K562 (cell line): ENCODE measurements around the gene ZNF772. TPM values are rescaled to one million over a fixed set of nuclear protein-coding genes. Genes with fewer than 3 reads are reported as not detected.

Source experiments
- ATF1 ChIP-seq, 2 experiments: fragments of 450-650 bp in 1 of 2; IDR thresholded peaks; 2 replicates each; pipeline ENCODE4 v1.6.1; 2016; ENCODE audit warnings: missing compliant biosample characterization in 1 of 2, missing genetic modification characterization in 1 of 2
- CREB1 ChIP-seq, 2 experiments: sonication (generic) in 1 of 2; formaldehyde crosslinking in 1 of 2; IDR thresholded peaks; 2 replicates each; pipeline versions ENCODE4 v1.6.1 to v1.8.0; 2012 to 2022; ENCODE audit warnings: inconsistent platforms in 1 of 2, mild to moderate bottlenecking in 1 of 2, missing genetic modification reagents in 1 of 2, moderate library complexity in 1 of 2
- EHMT2 ChIP-seq: fragments of 450-650 bp; IDR thresholded peaks from 2 replicates; pipeline ENCODE4 v1.6.1; 2018; ENCODE audit warnings: antibody characterized with exemption
- FOS ChIP-seq: IDR thresholded peaks from 3 replicates; pipeline ENCODE4 v1.6.1; 2011; ENCODE audit not compliant: insufficient read length; ENCODE audit errors: extremely low read depth
- HCFC1 ChIP-seq: IDR thresholded peaks from 2 replicates; pipeline ENCODE4 v1.6.1; 2012; ENCODE audit warnings: low read depth, low read length, improper control_type of control experiment
- PHF20 ChIP-seq: fragments of 450-650 bp; IDR thresholded peaks from 2 replicates; pipeline ENCODE4 v1.6.1; 2018; ENCODE audit not compliant: partially characterized antibody
- PHF8 ChIP-seq: fragments of 200-600 bp; sonication (generic); IDR thresholded peaks from 2 replicates; pipeline ENCODE4 v1.6.1; 2012; ENCODE audit warnings: mixed run types, mild to moderate bottlenecking, inconsistent platforms, low read length, moderate library complexity, borderline replicate concordance
- PKNOX1 ChIP-seq: fragments of 450-650 bp; IDR thresholded peaks from 2 replicates; pipeline ENCODE4 v1.6.1; 2016
- RBFOX2 ChIP-seq: fragments of 200-400 bp; formaldehyde crosslinking; IDR thresholded peaks from 2 replicates; pipeline ENCODE4 v1.6.1; 2017; ENCODE audit warnings: low read depth, mild to moderate bottlenecking, low read length, moderate library complexity
- RERE ChIP-seq: sonication (generic); formaldehyde crosslinking; IDR thresholded peaks from 2 replicates; pipeline ENCODE4 v1.8.0; 2023; ENCODE audit warnings: missing genetic modification reagents, mild to moderate bottlenecking, borderline replicate concordance
- SPI1 ChIP-seq: IDR thresholded peaks from 2 replicates; pipeline ENCODE4 v1.6.1; 2011; ENCODE audit warnings: low read depth, low read length, control low read depth, borderline replicate concordance
- TFAP4 ChIP-seq: sonication (generic); formaldehyde crosslinking; IDR thresholded peaks from 2 replicates; pipeline ENCODE4 v1.8.0; 2022; ENCODE audit warnings: missing genetic modification reagents, mild to moderate bottlenecking, moderate library complexity, borderline replicate concordance
- THAP12 ChIP-seq: fragments of 250-450 bp; sonication (Bioruptor Pico); IDR thresholded peaks from 2 replicates; pipeline ENCODE4 v1.9.0; 2021; ENCODE audit warnings: mild to moderate bottlenecking, inconsistent platforms
- ZNF143 ChIP-seq: sonication (generic); formaldehyde crosslinking; IDR thresholded peaks from 2 replicates; pipeline ENCODE4 v1.9.0; 2022; ENCODE audit warnings: mild to moderate bottlenecking, missing genetic modification reagents
- ZNF175 ChIP-seq: fragments of 200-800 bp; sonication (Bioruptor generic); IDR thresholded peaks from 2 replicates; pipeline ENCODE4 v1.6.1; 2016; ENCODE audit warnings: low read depth, mild to moderate bottlenecking, missing genetic modification characterization, missing compliant biosample characterization
- ZSCAN29 ChIP-seq: fragments of 450-650 bp; IDR thresholded peaks from 2 replicates; pipeline ENCODE4 v1.6.1; 2017
- polyA plus RNA-seq, 8 experiments: library from polyadenylated mRNA; depleted of rRNA in 4 of 8; stranded (reverse) in 5 of 8; unstranded in 3 of 8; fragments of >200 nt; fragmentation: Nextera tagmentation in 2 of 8; fragmentation: Illumina TruSeq in 1 of 8; extraction: Ambion mirVana in 2 of 8; extraction: Trizol in 1 of 8; gene quantifications; 2 replicates each; pipeline versions ENCODE4 v1.2.1 to v1.2.3, GENCODE V29; 2011 to 2014; ENCODE audit warnings: inconsistent platforms in 1 of 8, missing spikeins in 1 of 8
- total RNA-seq, 7 experiments: library from RNA; depleted of rRNA in 6 of 7; stranded (reverse); fragments of >200 nt in 6 of 7; fragmentation: Illumina TruSeq in 2 of 7; extraction: Trizol in 2 of 7; gene quantifications; 2 replicates each; pipeline versions ENCODE4 v1.2.1 to v1.2.3, GENCODE V29; 2011 to 2021; ENCODE audit warnings: low replicate concordance in 1 of 7

ZNF772 gene
- total and polyA plus RNA-seq, 9 of the 15 experiments (the other 6 are each of a cell fraction or from before 2014, with no cell fraction given) = 0.13 to 1.9 (median 1.1) TPM

GRCh38 chr19:57477191-57478008, at the start of gene ZNF772 (continued):
- TF ChIP-seq ATF1 (CRISPR knock-in tag; IDR thresholded peaks at IDR 0.05) (no peak), ATF1 (tag; IDR thresholded peaks at IDR 0.05) (peak; percentile 57), PKNOX1 (peak; percentile 24; the same call in 1 of the 2 replicates), PHF8 (peak; percentile 51), PHF20 (peak; percentile 63), THAP12 (CRISPR knock-in tag) (no peak), RBFOX2 (peak; percentile 46), ZSCAN29 (no peak), ZNF143 (CRISPR knock-in tag) (peak; percentile 80), CREB1 (IDR thresholded peaks at IDR 0.05) (no peak), CREB1 (CRISPR knock-in tag; IDR thresholded peaks at IDR 0.05) (peak; percentile 35; the same call in 1 of the 2 replicates), TFAP4 (CRISPR knock-in tag) (peak; percentile 72; the same call in 1 of the 2 replicates), FOS (peak; percentile 48), RERE (no peak), HCFC1 (peak; percentile 82), SPI1 (peak; percentile 7; the same call in 1 of the 2 replicates), EHMT2 (peak; percentile 66), ZNF175 (CRISPR knock-in tag) (0 out of 2 replicates have a peak, but pooled peaks have one; percentile 53)
